Progenitor cell of endocrine pancreas (in vitro differentiated cells): ENCODE results near the gene PLPP4. TPM values are rescaled to one million over a fixed set of nuclear protein-coding genes. Genes with fewer than 3 reads are reported as not detected.

Experiments used
- DNase-seq: peaks from one replicate; pipeline ENCODE4 v3.0.0; 2021; ENCODE audit warnings: low spot score; ENCODE audit not compliant: unreplicated experiment
- H3K27ac Mint-ChIP-seq: 2 replicates; pipeline ENCODE4 v1.8.0; 2021; ENCODE audit warnings: mild to moderate bottlenecking, moderate library complexity, mixed read lengths
- H3K27me3 Mint-ChIP-seq: 2 replicates; pipeline ENCODE4 v1.8.0; 2021; ENCODE audit warnings: mixed read lengths
- H3K36me3 Mint-ChIP-seq: 2 replicates; pipeline ENCODE4 v1.8.0; 2022; ENCODE audit warnings: mixed read lengths; ENCODE audit not compliant: insufficient read depth
- H3K4me1 Mint-ChIP-seq: 2 replicates; pipeline ENCODE4 v1.8.0; 2021; ENCODE audit warnings: low read depth, mixed read lengths
- H3K4me3 Mint-ChIP-seq: 2 replicates; pipeline ENCODE4 v1.8.0; 2021; ENCODE audit warnings: low read depth, mild to moderate bottlenecking, moderate library complexity, mixed read lengths
- H3K9me3 Mint-ChIP-seq: 2 replicates; pipeline ENCODE4 v1.8.0; 2021; ENCODE audit warnings: low read depth, mixed read lengths
- CTCF ChIP-seq: fragments of 200-600 bp; sonication (generic); IDR thresholded peaks from one replicate; pipeline ENCODE4 v1.5.0; 2021; ENCODE audit warnings: antibody characterized with exemption, mild to moderate bottlenecking; ENCODE audit not compliant: unreplicated experiment
- total RNA-seq: library from RNA; stranded (reverse); gene quantifications from 2 replicates; pipeline ENCODE4 v1.2.1, GENCODE V29; 2021

Gene PLPP4
- total RNA-seq, 1 donor from 2014 or later = not detected

- TF ChIP-seq CTCF = no peak
- H3K36me3 Mint-ChIP-seq = no peaks in the 10 kb centered on the region
- H3K27ac Mint-ChIP-seq = no peak overlapping the region
- no peaks in the 10 kb centered on the region for H3K27me3 Mint-ChIP-seq
- peaks cover 3% of the 10 kb centered on the region for H3K4me1 Mint-ChIP-seq
- H3K4me3 Mint-ChIP-seq = no peak overlapping the region
- no peak for DNase-seq
- peaks cover 8% of the 10 kb centered on the region for H3K9me3 Mint-ChIP-seq
These were observed 100.3 kb downstream of the PLPP4 start for GRCh38 chr10:120557311-120557710.

DNA sequence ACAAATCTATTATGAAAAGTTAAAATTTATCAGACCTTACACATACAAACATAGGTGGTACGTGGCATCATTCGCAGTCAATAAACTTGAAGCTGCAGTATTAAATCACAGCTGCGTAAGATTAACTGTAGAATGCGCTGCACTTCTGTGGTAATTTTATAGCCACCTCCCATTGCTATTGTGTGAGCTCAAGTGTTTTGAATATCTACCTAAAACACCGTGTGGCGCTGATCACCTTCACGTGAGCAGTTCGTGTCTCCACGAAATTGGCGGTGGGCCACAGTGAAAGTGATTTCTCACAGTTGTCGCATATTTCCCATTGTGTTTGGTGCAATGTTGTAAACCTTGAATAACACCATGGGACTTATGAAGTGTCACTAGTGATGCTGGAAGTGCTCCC is 102.8 kb downstream of the PLPP4 start:
- Mint-ChIP-seq H3K4me1 (peaks cover 3% of the 10 kb centered on the region), H3K36me3 (no peaks in the 10 kb centered on the region), H3K27me3 (no peaks in the 10 kb centered on the region), H3K27ac (no peak overlapping the region), H3K9me3 (no peaks in the 10 kb centered on the region), H3K4me3 (no peak overlapping the region)
- DNase-seq = no peak
- TF ChIP-seq CTCF = no peak

DNA sequence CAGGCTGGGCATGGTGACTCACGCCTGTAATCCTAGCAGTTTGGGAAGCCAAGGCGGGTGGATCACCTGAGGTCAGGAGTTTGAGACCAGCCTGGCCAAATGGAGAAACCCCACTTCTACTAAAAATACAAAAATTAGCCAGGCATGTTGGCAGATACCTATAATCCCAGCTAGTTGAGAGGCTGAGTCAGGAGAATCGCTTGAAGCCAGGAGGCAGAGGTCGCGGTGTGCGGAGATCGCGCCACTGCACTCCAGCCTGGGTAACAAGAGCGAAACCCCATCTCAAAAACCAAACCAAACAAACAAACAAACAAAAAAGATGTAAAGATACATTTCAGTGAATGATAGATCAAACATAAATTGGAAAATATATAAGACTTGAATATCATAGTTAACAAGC is 105.9 kb downstream of the PLPP4 start:
- Mint-ChIP-seq H3K4me3 (no peak overlapping the region), H3K4me1 (no peaks in the 10 kb centered on the region), H3K27ac (no peak overlapping the region), H3K9me3 (no peaks in the 10 kb centered on the region), H3K27me3 (no peaks in the 10 kb centered on the region), H3K36me3 (no peaks in the 10 kb centered on the region)
- no peak for TF ChIP-seq CTCF
- no peak for DNase-seq

DNA sequence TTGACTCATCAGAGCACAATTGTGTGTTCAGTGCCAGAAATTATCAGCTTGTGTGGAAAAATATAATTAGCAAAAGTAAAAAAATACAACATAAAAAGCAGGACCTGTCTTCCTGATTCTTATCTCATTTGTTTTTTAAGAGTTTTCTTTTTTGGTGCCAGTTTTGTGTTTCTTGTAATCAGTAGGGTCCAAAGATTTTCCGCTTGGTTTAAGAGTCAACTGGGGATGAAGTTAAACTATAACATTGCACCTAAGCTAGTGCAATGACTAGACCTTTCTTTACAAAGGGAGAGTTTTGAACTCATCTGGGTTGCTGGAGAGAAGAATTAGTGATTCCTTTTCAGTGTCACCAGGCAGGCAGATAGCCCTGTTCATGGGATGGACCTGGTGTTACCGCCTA is 113.4 kb downstream of the PLPP4 start:
- Mint-ChIP-seq H3K27me3 (no peaks in the 10 kb centered on the region), H3K4me3 (no peak overlapping the region), H3K9me3 (no peaks in the 10 kb centered on the region), H3K27ac (no peak overlapping the region), H3K36me3 (no peaks in the 10 kb centered on the region), H3K4me1 (no peaks in the 10 kb centered on the region)
- DNase-seq = no peak
- TF ChIP-seq CTCF = no peak

- Mint-ChIP-seq H3K4me1 (no peaks in the 10 kb centered on the region), H3K27ac (no peak overlapping the region), H3K9me3 (no peaks in the 10 kb centered on the region), H3K4me3 (no peak overlapping the region), H3K36me3 (no peaks in the 10 kb centered on the region), H3K27me3 (no peaks in the 10 kb centered on the region)
- no peak for TF ChIP-seq CTCF
- DNase-seq = no peak
These were observed 114.2 kb downstream of the PLPP4 start for GRCh38 chr10:120571266-120571665.

- TF ChIP-seq CTCF = no peak
- DNase-seq = no peak
- Mint-ChIP-seq H3K9me3 (no peaks in the 10 kb centered on the region), H3K4me1 (no peaks in the 10 kb centered on the region), H3K27me3 (no peaks in the 10 kb centered on the region), H3K4me3 (no peak overlapping the region), H3K27ac (no peak overlapping the region), H3K36me3 (no peaks in the 10 kb centered on the region)
These were observed 115.3 kb downstream of the PLPP4 start for GRCh38 chr10:120572307-120572706.
